GM04503 (cell line): ENCODE data around the gene TMPO.
"Not testable (repeated sequence)": the region's sequence is repeated elsewhere in the genome, so short reads cannot be mapped to it uniquely, and the experiment has no call there.

ENCODE experiments used
- DNase-seq: peaks from one replicate; pipeline ENCODE4 v3.0.0-alpha.2; 2012; ENCODE audit warnings: low read depth

The TMPO gene

GRCh38 chr12:98515287-98516110 is at the start of gene TMPO:
Gene TMPO (plus strand): TSS chr12:98515590. CDS start chr12:98515868, 278 bp downstream.
- DNase-seq: peak; percentile 61

- DNase-seq: no peak
Measured at GRCh38 chr12:98465950-98466602, 49.3 kb upstream of the TMPO start.

GRCh38 chr12:98466640-98467400 is 48.6 kb upstream of the TMPO start:
- no peak for DNase-seq

- DNase-seq: no peak
Measured at GRCh38 chr12:98469109-98469508, 46.3 kb upstream of the TMPO start.

- DNase-seq: no peak
Measured at GRCh38 chr12:98470469-98471082, 44.8 kb upstream of the TMPO start.

- no peak for DNase-seq
Measured at GRCh38 chr12:98471085-98471484, 44.3 kb upstream of the TMPO start.

GRCh38 chr12:98475565-98475908 is 39.9 kb upstream of the TMPO start:
- no peak for DNase-seq

GRCh38 chr12:98478606-98479005 is 36.8 kb upstream of the TMPO start:
- DNase-seq: no peak

GRCh38 chr12:98483621-98484503 is 31.5 kb upstream of the TMPO start:
- DNase-seq: no peak

- DNase-seq: no peak
Measured at GRCh38 chr12:98485792-98486340, 29.5 kb upstream of the TMPO start.

- not testable (repeated sequence) for DNase-seq
Measured at GRCh38 chr12:98488416-98488815, 27.0 kb upstream of the TMPO start.

- no peak for DNase-seq
Measured at GRCh38 chr12:98489176-98489575, 26.2 kb upstream of the TMPO start.

GRCh38 chr12:98490501-98491453 is 24.6 kb upstream of the TMPO start:
- DNase-seq: peak; percentile 54

GRCh38 chr12:98492580-98493140 is 22.7 kb upstream of the TMPO start:
- DNase-seq: no peak

GRCh38 chr12:98501266-98501629 is 14.1 kb upstream of the TMPO start:
- DNase-seq: not testable (repeated sequence)

- DNase-seq: peak; percentile 83
Measured at GRCh38 chr12:98503342-98503591, 12.1 kb upstream of the TMPO start.

GRCh38 chr12:98503592-98504367 is 11.6 kb upstream of the TMPO start:
- DNase-seq: no peak

GRCh38 chr12:98504368-98504617 is 11.1 kb upstream of the TMPO start:
- no peak for DNase-seq

- DNase-seq: no peak
Measured at GRCh38 chr12:98509063-98509462, 6.3 kb upstream of the TMPO start.
